K562 (cell line): Measurements from ENCODE around the gene ZCCHC17. TPM values are rescaled to one million over a fixed set of nuclear protein-coding genes. Genes with fewer than 3 reads are reported as not detected.

Source experiments
- CAMTA2 ChIP-seq: fragments of 250-450 bp; sonication (Bioruptor Pico); conservative IDR thresholded peaks from 2 replicates; pipeline ENCODE4 v1.5.1; 2022
- CCNT2 ChIP-seq: IDR thresholded peaks from 2 replicates; pipeline ENCODE4 v1.6.1; 2011; ENCODE audit warnings: borderline replicate concordance, low read depth, mild to moderate bottlenecking, moderate library complexity, mixed read lengths, low read length; ENCODE audit not compliant: insufficient read length; ENCODE audit errors: extremely low read depth
- MYBL2 ChIP-seq, 2 experiments: fragments of 450-650 bp in 1 of 2; sonication (generic) in 1 of 2; formaldehyde crosslinking in 1 of 2; IDR thresholded peaks; 2 replicates each; pipeline versions ENCODE4 v1.6.1 to v1.8.1; 2017 to 2022; ENCODE audit warnings: borderline replicate concordance in 1 of 2, inconsistent platforms in 1 of 2, low read depth in 1 of 2, mild to moderate bottlenecking in 1 of 2, missing genetic modification reagents in 1 of 2, moderate library complexity in 1 of 2
- PHB2 ChIP-seq: fragments of 450-650 bp; IDR thresholded peaks from 2 replicates; pipeline ENCODE4 v1.6.1; 2017; ENCODE audit warnings: low read depth
- RBM25 ChIP-seq: fragments of 200-400 bp; formaldehyde crosslinking; IDR thresholded peaks from 2 replicates; pipeline ENCODE4 v1.6.1; 2018; ENCODE audit warnings: low read length, low read depth, moderate library complexity; ENCODE audit not compliant: severe bottlenecking
- SIN3B ChIP-seq: fragments of 450-650 bp; IDR thresholded peaks from 2 replicates; pipeline ENCODE4 v1.6.1; 2017; ENCODE audit warnings: low read depth, mild to moderate bottlenecking, moderate library complexity
- SMAD1 ChIP-seq: fragments of 150-350 bp; IDR thresholded peaks from 2 replicates; pipeline ENCODE4 v1.6.1; 2014; ENCODE audit warnings: low read length, low read depth; ENCODE audit not compliant: partially characterized antibody
- SMARCA4 ChIP-seq: fragments of 450-650 bp; IDR thresholded peaks from 2 replicates; pipeline ENCODE4 v1.6.1; 2016
- SMC3 ChIP-seq: conservative IDR thresholded peaks from 2 replicates; pipeline ENCODE4 v1.6.1; 2011; ENCODE audit warnings: low read depth, low read length, improper control_type of control experiment; ENCODE audit not compliant: insufficient read depth
- TCFL5 ChIP-seq: fragments of 250-450 bp; sonication (Bioruptor Pico); conservative IDR thresholded peaks from 2 replicates; pipeline ENCODE4 v1.6.1; 2021; ENCODE audit warnings: mild to moderate bottlenecking, moderate library complexity, matching md5 sums
- ZNF143 ChIP-seq: sonication (generic); formaldehyde crosslinking; IDR thresholded peaks from 2 replicates; pipeline ENCODE4 v1.9.0; 2022; ENCODE audit warnings: mild to moderate bottlenecking, missing genetic modification reagents
- ZNF253 ChIP-seq: fragments of 250-450 bp; sonication (Bioruptor Pico); conservative IDR thresholded peaks from 2 replicates; pipeline ENCODE4 v1.6.1; 2021; ENCODE audit warnings: mild to moderate bottlenecking
- ZNF316 ChIP-seq: fragments of 450-650 bp; IDR thresholded peaks from 2 replicates; pipeline ENCODE4 v1.6.1; 2016
- ZNF583 ChIP-seq: fragments of 250-450 bp; sonication (Bioruptor Pico); IDR thresholded peaks from 2 replicates; pipeline ENCODE4 v1.4.0; 2020
- ZNF76 ChIP-seq: fragments of 250-450 bp; sonication (Bioruptor Pico); IDR thresholded peaks from 2 replicates; pipeline ENCODE4 v1.4.0; 2020; ENCODE audit warnings: mild to moderate bottlenecking, moderate library complexity, borderline replicate concordance
- polyA plus RNA-seq, 8 experiments: library from polyadenylated mRNA; depleted of rRNA in 4 of 8; stranded (reverse) in 5 of 8; unstranded in 3 of 8; fragments of >200 nt; fragmentation: Nextera tagmentation in 2 of 8; fragmentation: Illumina TruSeq in 1 of 8; extraction: Ambion mirVana in 2 of 8; extraction: Trizol in 1 of 8; gene quantifications; 2 replicates each; pipeline versions ENCODE4 v1.2.1 to v1.2.3, GENCODE V29; 2011 to 2014; ENCODE audit warnings: inconsistent platforms in 1 of 8, missing spikeins in 1 of 8
- total RNA-seq, 7 experiments: library from RNA; depleted of rRNA in 6 of 7; stranded (reverse); fragments of >200 nt in 6 of 7; fragmentation: Illumina TruSeq in 2 of 7; extraction: Trizol in 2 of 7; gene quantifications; 2 replicates each; pipeline versions ENCODE4 v1.2.1 to v1.2.3, GENCODE V29; 2011 to 2021; ENCODE audit warnings: low replicate concordance in 1 of 7
- TF ChIP-seq, protein P1 (sequence below), 3 experiments: IDR thresholded peaks in 2 of 3; conservative IDR thresholded peaks in 1 of 3; 2 replicates each; pipeline ENCODE4 v1.5.1; 2011 to 2012; ENCODE audit warnings: low read length in 3 of 3, mild to moderate bottlenecking in 3 of 3, control low read depth in 2 of 3, improper control_type of control experiment in 1 of 3, inconsistent platforms in 1 of 3, low read depth in 1 of 3, mixed read lengths in 1 of 3, moderate library complexity in 1 of 3; ENCODE audit not compliant: insufficient read depth in 2 of 3
- TF ChIP-seq, protein P2 (sequence below): sonication (generic); formaldehyde crosslinking; IDR thresholded peaks from 2 replicates; pipeline ENCODE4 v1.8.0; 2023; ENCODE audit warnings: missing genetic modification reagents, mild to moderate bottlenecking, borderline replicate concordance

The ZCCHC17 gene
- total and polyA plus RNA-seq, 9 of the 15 experiments (the other 6 are each of a cell fraction or from before 2014, with no cell fraction given), result 46.9 to 150 (median 74.7) TPM

DNA sequence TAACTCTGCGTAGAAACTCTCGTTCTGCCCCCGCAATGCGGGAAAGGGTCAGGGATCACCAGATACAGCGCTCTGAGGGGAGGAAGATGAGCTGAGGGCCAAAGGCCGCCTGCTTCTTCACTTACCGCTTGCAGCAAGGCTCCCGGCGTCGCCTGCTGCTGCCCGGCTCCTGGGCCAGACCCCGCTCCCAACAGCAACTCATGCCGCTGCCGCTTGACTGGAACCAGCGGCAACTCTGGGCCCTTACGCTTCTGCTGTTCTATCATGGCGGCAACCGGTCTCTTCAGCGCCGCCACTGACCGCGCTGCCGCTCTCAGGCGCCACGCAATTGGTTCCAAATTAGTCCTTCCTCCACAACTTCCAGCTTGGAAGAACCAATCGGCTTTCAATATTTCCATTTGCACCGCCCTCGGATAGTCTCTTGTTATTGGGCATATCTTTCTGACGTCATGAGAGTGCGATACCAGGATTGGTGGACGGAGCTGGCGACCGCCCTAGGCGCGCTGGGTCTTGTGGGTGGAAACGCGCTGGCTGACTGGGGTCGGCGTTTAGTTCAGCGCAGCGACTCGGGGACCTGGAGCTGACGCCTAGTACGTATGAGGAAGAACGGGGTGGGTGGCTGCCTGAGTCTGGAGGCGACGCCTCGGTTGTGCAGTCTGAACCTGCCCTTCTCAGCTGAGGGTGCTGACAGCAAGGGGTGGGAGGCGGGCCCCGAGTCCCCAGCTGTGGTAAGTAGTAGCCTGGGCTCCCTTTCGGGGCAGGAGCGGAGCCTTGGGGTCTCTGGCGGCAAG, at the start of gene ZCCHC17, which contains the start of gene SNRNP40 (continued):
- TF ChIP-seq, protein P1, sequence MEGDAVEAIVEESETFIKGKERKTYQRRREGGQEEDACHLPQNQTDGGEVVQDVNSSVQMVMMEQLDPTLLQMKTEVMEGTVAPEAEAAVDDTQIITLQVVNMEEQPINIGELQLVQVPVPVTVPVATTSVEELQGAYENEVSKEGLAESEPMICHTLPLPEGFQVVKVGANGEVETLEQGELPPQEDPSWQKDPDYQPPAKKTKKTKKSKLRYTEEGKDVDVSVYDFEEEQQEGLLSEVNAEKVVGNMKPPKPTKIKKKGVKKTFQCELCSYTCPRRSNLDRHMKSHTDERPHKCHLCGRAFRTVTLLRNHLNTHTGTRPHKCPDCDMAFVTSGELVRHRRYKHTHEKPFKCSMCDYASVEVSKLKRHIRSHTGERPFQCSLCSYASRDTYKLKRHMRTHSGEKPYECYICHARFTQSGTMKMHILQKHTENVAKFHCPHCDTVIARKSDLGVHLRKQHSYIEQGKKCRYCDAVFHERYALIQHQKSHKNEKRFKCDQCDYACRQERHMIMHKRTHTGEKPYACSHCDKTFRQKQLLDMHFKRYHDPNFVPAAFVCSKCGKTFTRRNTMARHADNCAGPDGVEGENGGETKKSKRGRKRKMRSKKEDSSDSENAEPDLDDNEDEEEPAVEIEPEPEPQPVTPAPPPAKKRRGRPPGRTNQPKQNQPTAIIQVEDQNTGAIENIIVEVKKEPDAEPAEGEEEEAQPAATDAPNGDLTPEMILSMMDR (IDR thresholded peaks at IDR 0.05 in 2 of 3, conservative IDR thresholded peaks at IDR 0.05 in 1 of 3; ENCODE audit: insufficient read depth in 2 of 3, low read depth in 1 of 3, low read length in 3 of 3), result peak in 2 of 3 experiments; percentile 38 to 45; a peak in 4 of 6 replicates
- TF ChIP-seq RBM25 (peak; percentile 92), SMC3 (no peak), TCFL5 (CRISPR knock-in tag) (no peak), CAMTA2 (CRISPR knock-in tag) (peak; percentile 76; the same call in 1 of the 2 replicates), SMARCA4 (no peak; the same call in 1 of the 2 replicates), SIN3B (peak; percentile 80), ZNF253 (CRISPR knock-in tag) (no peak), CCNT2 (no peak), MYBL2 (IDR thresholded peaks at IDR 0.05; ENCODE audit: low read depth) (no peak), MYBL2 (CRISPR knock-in tag; IDR thresholded peaks at IDR 0.05; ENCODE audit: borderline replicate concordance) (no peak), ZNF143 (CRISPR knock-in tag) (peak; percentile 56), ZNF583 (CRISPR knock-in tag) (0 out of 2 replicates have a peak, but pooled peaks have one; percentile 18), SMAD1 (no peak), PHB2 (no peak), ZNF76 (CRISPR knock-in tag) (no peak), ZNF316 (no peak; the same call in none of the 2 replicates)
- TF ChIP-seq, protein P2, sequence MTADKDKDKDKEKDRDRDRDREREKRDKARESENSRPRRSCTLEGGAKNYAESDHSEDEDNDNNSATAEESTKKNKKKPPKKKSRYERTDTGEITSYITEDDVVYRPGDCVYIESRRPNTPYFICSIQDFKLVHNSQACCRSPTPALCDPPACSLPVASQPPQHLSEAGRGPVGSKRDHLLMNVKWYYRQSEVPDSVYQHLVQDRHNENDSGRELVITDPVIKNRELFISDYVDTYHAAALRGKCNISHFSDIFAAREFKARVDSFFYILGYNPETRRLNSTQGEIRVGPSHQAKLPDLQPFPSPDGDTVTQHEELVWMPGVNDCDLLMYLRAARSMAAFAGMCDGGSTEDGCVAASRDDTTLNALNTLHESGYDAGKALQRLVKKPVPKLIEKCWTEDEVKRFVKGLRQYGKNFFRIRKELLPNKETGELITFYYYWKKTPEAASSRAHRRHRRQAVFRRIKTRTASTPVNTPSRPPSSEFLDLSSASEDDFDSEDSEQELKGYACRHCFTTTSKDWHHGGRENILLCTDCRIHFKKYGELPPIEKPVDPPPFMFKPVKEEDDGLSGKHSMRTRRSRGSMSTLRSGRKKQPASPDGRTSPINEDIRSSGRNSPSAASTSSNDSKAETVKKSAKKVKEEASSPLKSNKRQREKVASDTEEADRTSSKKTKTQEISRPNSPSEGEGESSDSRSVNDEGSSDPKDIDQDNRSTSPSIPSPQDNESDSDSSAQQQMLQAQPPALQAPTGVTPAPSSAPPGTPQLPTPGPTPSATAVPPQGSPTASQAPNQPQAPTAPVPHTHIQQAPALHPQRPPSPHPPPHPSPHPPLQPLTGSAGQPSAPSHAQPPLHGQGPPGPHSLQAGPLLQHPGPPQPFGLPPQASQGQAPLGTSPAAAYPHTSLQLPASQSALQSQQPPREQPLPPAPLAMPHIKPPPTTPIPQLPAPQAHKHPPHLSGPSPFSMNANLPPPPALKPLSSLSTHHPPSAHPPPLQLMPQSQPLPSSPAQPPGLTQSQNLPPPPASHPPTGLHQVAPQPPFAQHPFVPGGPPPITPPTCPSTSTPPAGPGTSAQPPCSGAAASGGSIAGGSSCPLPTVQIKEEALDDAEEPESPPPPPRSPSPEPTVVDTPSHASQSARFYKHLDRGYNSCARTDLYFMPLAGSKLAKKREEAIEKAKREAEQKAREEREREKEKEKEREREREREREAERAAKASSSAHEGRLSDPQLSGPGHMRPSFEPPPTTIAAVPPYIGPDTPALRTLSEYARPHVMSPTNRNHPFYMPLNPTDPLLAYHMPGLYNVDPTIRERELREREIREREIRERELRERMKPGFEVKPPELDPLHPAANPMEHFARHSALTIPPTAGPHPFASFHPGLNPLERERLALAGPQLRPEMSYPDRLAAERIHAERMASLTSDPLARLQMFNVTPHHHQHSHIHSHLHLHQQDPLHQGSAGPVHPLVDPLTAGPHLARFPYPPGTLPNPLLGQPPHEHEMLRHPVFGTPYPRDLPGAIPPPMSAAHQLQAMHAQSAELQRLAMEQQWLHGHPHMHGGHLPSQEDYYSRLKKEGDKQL (CRISPR knock-in tag), result peak; percentile 79
